IMR-90 (cell line): ENCODE data around the gene CEBPE. TPM values are rescaled to one million over a fixed set of nuclear protein-coding genes. Genes with fewer than 3 reads are reported as not detected.

Source experiments
- ATAC-seq: fragments of 200-7000 bp; cut with Tn5 transposase; 2 replicates; pipeline ENCODE4 v1.9.1; 2020; ENCODE audit warnings: low read depth, mild to moderate bottlenecking, moderate library complexity
- BruUV-seq: library from RNA; stranded (reverse); fragments of 400-500 nt; replicated peaks from 2 replicates; lab custom pipeline; 2021; lab: Mats Ljungman, UMichigan
- CTCF ChIA-PET: fragments of 300-600 bp; formaldehyde crosslinking; extraction: SDS; loops from one replicate; lab custom pipeline; 2021; ENCODE audit warnings: antibody characterized with exemption; lab: Yijun Ruan, JAX
- POLR2A ChIA-PET: fragments of 300-600 bp; sonication (Branson Sonifier 250); formaldehyde crosslinking; loops from one replicate; lab custom pipeline; 2022; ENCODE audit warnings: antibody characterized with exemption; ENCODE audit not compliant: unreplicated experiment; lab: Charles Lee
- DNase-seq: peaks from one replicate; pipeline ENCODE4 v3.0.0; 2013
- H2AFZ ChIP-seq: replicated peaks from 2 replicates; pipeline ENCODE3; 2013; ENCODE audit warnings: low read length, mild to moderate bottlenecking; ENCODE audit not compliant: poor library complexity
- H2AK5ac ChIP-seq: 2 replicates; pipeline ENCODE4 v1.6.1; 2013; ENCODE audit warnings: low read depth, low read length, inconsistent platforms
- H2AK9ac ChIP-seq: replicated peaks from 2 replicates; pipeline ENCODE3; 2013; ENCODE audit warnings: mild to moderate bottlenecking, low read depth, low read length, moderate library complexity; ENCODE audit not compliant: poor library complexity
- H2BK120ac ChIP-seq: 2 replicates; pipeline ENCODE4 v1.6.1; 2013; ENCODE audit warnings: low read depth, low read length, inconsistent platforms
- H2BK15ac ChIP-seq: 3 replicates; pipeline ENCODE4 v1.6.1; 2013; ENCODE audit warnings: low read depth, low read length, inconsistent platforms
- H2BK20ac ChIP-seq: 2 replicates; pipeline ENCODE4 v1.6.1; 2013; ENCODE audit warnings: low read depth, mild to moderate bottlenecking, inconsistent platforms, low read length, moderate library complexity
- H2BK5ac ChIP-seq: 2 replicates; pipeline ENCODE4 v1.6.1; 2013; ENCODE audit warnings: mild to moderate bottlenecking, low read depth, low read length, inconsistent platforms; ENCODE audit not compliant: poor library complexity, severe bottlenecking
- H3K14ac ChIP-seq: replicated peaks from 2 replicates; pipeline ENCODE4 v1.6.1; 2013; ENCODE audit warnings: low read depth, low read length, inconsistent platforms
- H3K18ac ChIP-seq: 2 replicates; pipeline ENCODE4 v1.6.1; 2013; ENCODE audit warnings: low read depth, low read length, control low read depth
- H3K23ac ChIP-seq: 2 replicates; pipeline ENCODE4 v1.6.1; 2013; ENCODE audit warnings: low read depth, low read length, inconsistent platforms
- H3K27ac ChIP-seq: 2 replicates; pipeline ENCODE4 v1.5.1; 2013; ENCODE audit warnings: mild to moderate bottlenecking, control low read depth, low read length; ENCODE audit not compliant: insufficient read depth
- H3K27me3 ChIP-seq: 2 replicates; pipeline ENCODE4 v1.6.1; 2013; ENCODE audit warnings: low read length; ENCODE audit not compliant: control insufficient read depth, insufficient read depth
- H3K36me3 ChIP-seq: 2 replicates; pipeline ENCODE4 v1.6.1; 2013; ENCODE audit warnings: low read length, mixed read lengths; ENCODE audit not compliant: control insufficient read depth, insufficient read depth
- H3K4ac ChIP-seq: 2 replicates; pipeline ENCODE4 v1.6.1; 2013; ENCODE audit warnings: low read depth, low read length, inconsistent platforms
- H3K4me1 ChIP-seq: 2 replicates; pipeline ENCODE4 v1.6.1; 2013; ENCODE audit warnings: low read length, mixed read lengths; ENCODE audit not compliant: control insufficient read depth, insufficient read depth
- H3K4me2 ChIP-seq: 2 replicates; pipeline ENCODE4 v1.6.1; 2013; ENCODE audit warnings: low read depth, mild to moderate bottlenecking, control low read depth, low read length, moderate library complexity
- H3K4me3 ChIP-seq: 2 replicates; pipeline ENCODE4 v1.5.1; 2013; ENCODE audit warnings: low read depth, mild to moderate bottlenecking, control low read depth, low read length, moderate library complexity; ENCODE audit not compliant: insufficient read depth
- H3K56ac ChIP-seq: 2 replicates; pipeline ENCODE4 v1.6.1; 2013; ENCODE audit warnings: low read length, inconsistent platforms; ENCODE audit not compliant: insufficient read depth; ENCODE audit errors: extremely low read depth
- H3K79me1 ChIP-seq, 2 experiments: 2 replicates each; pipeline ENCODE4 v1.6.1; 2013; ENCODE audit warnings: low read length in 2 of 2, inconsistent platforms in 1 of 2, low read depth in 1 of 2
- H3K9ac ChIP-seq: 2 replicates; pipeline ENCODE4 v1.6.1; 2013; ENCODE audit warnings: low read depth, low read length, control low read depth
- H3K9me1 ChIP-seq: 2 replicates; pipeline ENCODE4 v1.6.1; 2013; ENCODE audit warnings: low read length, inconsistent platforms; ENCODE audit not compliant: insufficient read depth
- H3K9me3 ChIP-seq: 2 replicates; pipeline ENCODE4 v1.6.1; 2013; ENCODE audit warnings: low read length; ENCODE audit not compliant: control insufficient read depth, insufficient read depth
- H4K20me1 ChIP-seq: 2 replicates; pipeline ENCODE4 v1.6.1; 2013; ENCODE audit warnings: low read length, inconsistent platforms; ENCODE audit not compliant: insufficient read depth
- H4K5ac ChIP-seq: 2 replicates; pipeline ENCODE4 v1.6.1; 2013; ENCODE audit warnings: mild to moderate bottlenecking, low read depth, low read length, control low read depth
- H4K8ac ChIP-seq, 2 experiments: 2 replicates each; pipeline ENCODE4 v1.6.1; 2013; ENCODE audit warnings: low read depth in 2 of 2, low read length in 2 of 2, control low read depth in 1 of 2, inconsistent platforms in 1 of 2
- H4K91ac ChIP-seq: 2 replicates; pipeline ENCODE4 v1.6.1; 2013; ENCODE audit warnings: low read depth, low read length, inconsistent platforms; ENCODE audit not compliant: insufficient read depth
- CHD1 ChIP-seq: IDR thresholded peaks from 2 replicates; pipeline ENCODE4 v1.6.1; 2012; ENCODE audit warnings: low read depth, low read length, improper control_type of control experiment
- ELK1 ChIP-seq: fragments of 150-350 bp; IDR thresholded peaks from 2 replicates; pipeline ENCODE4 v1.6.1; 2016; ENCODE audit warnings: low read depth, mild to moderate bottlenecking, low read length, moderate library complexity, borderline replicate concordance
- MAZ ChIP-seq: IDR thresholded peaks from 2 replicates; pipeline ENCODE4 v1.6.1; 2012; ENCODE audit warnings: low read depth, mild to moderate bottlenecking, low read length, improper control_type of control experiment, moderate library complexity, borderline replicate concordance
- MXI1 ChIP-seq: IDR thresholded peaks from 2 replicates; pipeline ENCODE4 v1.6.1; 2012; ENCODE audit warnings: low read depth, mild to moderate bottlenecking, low read length, moderate library complexity, borderline replicate concordance
- NFE2L2 ChIP-seq: fragments of 150-350 bp; IDR thresholded peaks from 2 replicates; pipeline ENCODE4 v1.6.1; 2016; ENCODE audit warnings: low read depth, mild to moderate bottlenecking, low read length
- POLR2A ChIP-seq: IDR thresholded peaks from 2 replicates; pipeline ENCODE4 v1.6.1; 2012; ENCODE audit warnings: mild to moderate bottlenecking, low read depth, low read length
- RCOR1 ChIP-seq: IDR thresholded peaks from 2 replicates; pipeline ENCODE4 v1.6.1; 2012; ENCODE audit warnings: mild to moderate bottlenecking, low read length, improper control_type of control experiment; ENCODE audit not compliant: insufficient replicate concordance
- RFX5 ChIP-seq: IDR thresholded peaks from 2 replicates; pipeline ENCODE4 v1.8.0; 2012; ENCODE audit warnings: low read depth, mild to moderate bottlenecking, low read length, moderate library complexity
- USF2 ChIP-seq: fragments of 150-350 bp; IDR thresholded peaks from 2 replicates; pipeline ENCODE4 v1.6.1; 2017; ENCODE audit warnings: mild to moderate bottlenecking, antibody characterized with exemption, low read length, low read depth
- WGBS, 2 experiments: methylation state at CpG; one replicate each; pipeline versions ENCODE4 v1.1.5 to v1.1.7; 2013; ENCODE audit warnings: missing lambda C conversion rate in 2 of 2; ENCODE audit not compliant: insufficient read length in 1 of 2; ENCODE audit errors: extremely low coverage in 2 of 2; 5-methylcytosine and 5-hydroxymethylcytosine counted together
- dilution Hi-C: fragments of 300-500 bp; cut with HindIII; formaldehyde crosslinking; loops from one replicate; pipeline ENCODE4 v1.14.3; 2018; ENCODE audit warnings: low sequenced_read_pairs; ENCODE audit not compliant: unreplicated experiment
- in situ Hi-C: fragments of 300-500 bp; cut with MboI; formaldehyde crosslinking; loops from 3 replicates; pipeline ENCODE4 v1.14.3; 2019; ENCODE audit warnings: low sequenced_read_pairs, inconsistent platforms, mixed read lengths
- intact Hi-C: fragments of 100-400 bp; cut with micrococcal nuclease; formaldehyde crosslinking; loops from 2 replicates; pipeline ENCODE4 v1.10.0; 2022
- polyA plus RNA-seq, 3 experiments: library from polyadenylated mRNA; depleted of rRNA; stranded (reverse); fragments of >200 nt; gene quantifications; 2 replicates each; pipeline ENCODE4 v1.2.3, GENCODE V29; 2012; ENCODE audit warnings: low replicate concordance in 1 of 3
- total RNA-seq: library from RNA; depleted of rRNA; stranded (reverse); fragments of >200 nt; gene quantifications from 2 replicates; pipeline ENCODE4 v1.2.3, GENCODE V29; 2012
- TF ChIP-seq, protein P1 (sequence below): conservative IDR thresholded peaks from 2 replicates; pipeline ENCODE4 v1.5.1; 2012; ENCODE audit warnings: mild to moderate bottlenecking, low read depth, low read length, improper control_type of control experiment

CEBPE gene
- total and polyA plus RNA-seq, 2 of the 4 experiments (the other 2 are of a cell fraction): 0.05 TPM; not detected in 1

GRCh38 chr14:23099212-23099861, 19.7 kb downstream of the CEBPE start:
- no peak for TF ChIP-seq ELK1
- TF ChIP-seq, protein P1, sequence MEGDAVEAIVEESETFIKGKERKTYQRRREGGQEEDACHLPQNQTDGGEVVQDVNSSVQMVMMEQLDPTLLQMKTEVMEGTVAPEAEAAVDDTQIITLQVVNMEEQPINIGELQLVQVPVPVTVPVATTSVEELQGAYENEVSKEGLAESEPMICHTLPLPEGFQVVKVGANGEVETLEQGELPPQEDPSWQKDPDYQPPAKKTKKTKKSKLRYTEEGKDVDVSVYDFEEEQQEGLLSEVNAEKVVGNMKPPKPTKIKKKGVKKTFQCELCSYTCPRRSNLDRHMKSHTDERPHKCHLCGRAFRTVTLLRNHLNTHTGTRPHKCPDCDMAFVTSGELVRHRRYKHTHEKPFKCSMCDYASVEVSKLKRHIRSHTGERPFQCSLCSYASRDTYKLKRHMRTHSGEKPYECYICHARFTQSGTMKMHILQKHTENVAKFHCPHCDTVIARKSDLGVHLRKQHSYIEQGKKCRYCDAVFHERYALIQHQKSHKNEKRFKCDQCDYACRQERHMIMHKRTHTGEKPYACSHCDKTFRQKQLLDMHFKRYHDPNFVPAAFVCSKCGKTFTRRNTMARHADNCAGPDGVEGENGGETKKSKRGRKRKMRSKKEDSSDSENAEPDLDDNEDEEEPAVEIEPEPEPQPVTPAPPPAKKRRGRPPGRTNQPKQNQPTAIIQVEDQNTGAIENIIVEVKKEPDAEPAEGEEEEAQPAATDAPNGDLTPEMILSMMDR: no peak
- no peak for TF ChIP-seq NFE2L2
- no peak for TF ChIP-seq POLR2A
- TF ChIP-seq RFX5: no peak
- TF ChIP-seq CHD1: no peak
- TF ChIP-seq RCOR1: no peak
- TF ChIP-seq USF2: no peak
- no peak for TF ChIP-seq MAZ
- no peak for TF ChIP-seq MXI1
- Histone ChIP-seq H3K4ac (no peak overlapping the region), H3K23ac (no peak overlapping the region), H2BK120ac (no peak overlapping the region), H2BK15ac (no peak overlapping the region), H3K4me3 (no peak overlapping the region), H4K5ac (no peak overlapping the region), H3K18ac (no peak overlapping the region), H2BK5ac (no peak overlapping the region), H3K9me3 (no peaks in the 10 kb centered on the region), H4K91ac (no peak overlapping the region), H3K4me2 (no peak overlapping the region), H2AK5ac (no peak overlapping the region), H3K36me3 (peaks cover 12% of the 10 kb centered on the region), H2AK9ac (no peak overlapping the region), H2BK20ac (no peak overlapping the region), H2AFZ (no peak overlapping the region), H3K4me1 (peaks cover 4% of the 10 kb centered on the region), H3K27ac (no peak overlapping the region), H3K79me1 (peaks cover 15 to 52% of the 10 kb centered on the region in 2 experiments; a peak in 3 of 4 replicates), H3K9me1 (peaks cover 11% of the 10 kb centered on the region), H3K9ac (no peak overlapping the region), H3K14ac (no peak overlapping the region), H3K27me3 (no peaks in the 10 kb centered on the region), H3K56ac (no peak overlapping the region), H4K8ac (no peak overlapping the region; a peak in 1 of 4 replicates), H4K20me1 (peaks cover 36% of the 10 kb centered on the region; the same call in 1 of the 2 replicates)
- ATAC-seq (no peak), DNase-seq (no peak)
- POLR2A ChIA-PET: no interaction called here
- in situ Hi-C loops: loop anchor here (25.0 kb wide), 1 partner anchor 1038 kb away; the partner anchor contains the start of genes EMC9, FITM1, PSME1 and PSME2
- intact Hi-C loops: no loop called here
- BruUV-seq: no TSS peak
- dilution Hi-C loops: no loop called here
- CTCF ChIA-PET: interaction anchor here (1.0 kb wide), 1 partner anchor 30 kb away, joined by 3 read pairs; no protein-coding TSS in a partner anchor
- WGBS, 2 experiments: no CpG with 5 or more reads among the region's 10 CpGs
